ENCODE results near the gene FGF10.

GRCh38 chr5:44275329-44275728 lies 113.9 kb downstream of the FGF10 start:
- TF ChIP-seq POLR2A (IDR thresholded peaks at IDR 0.05; ENCODE audit: low read length) (no peak), GATA1 (IDR thresholded peaks at IDR 0.05; ENCODE audit: low read depth, low read length) (no peak)

All from erythroblast (primary cell).